Activated T-helper 1 cell treated with anti-CD3 and anti-CD28 coated beads, Interleukin-12 subunit alpha, Interleukin-12 subunit beta, Interleukin-2, Interleukin-4 antibody, amounts not matched to agents 30 ng/mL and 10 ng/mL and 1 ng/mL, durations not matched to agents 14 hours and 24 hours and 36 hours (primary cell): ENCODE results near the gene GNL2. TPM values are rescaled to one million over a fixed set of nuclear protein-coding genes. Genes with fewer than 3 reads are reported as not detected.
A peak's percentile ranks its signal among the peaks of the same experiment; 100 is the strongest.
"Not testable (repeated sequence)": the region's sequence is repeated elsewhere in the genome, so short reads cannot be mapped to it uniquely, and the experiment has no call there.

Source experiments
- DNase-seq: peaks from one replicate; pipeline ENCODE4 v3.0.0; 2021; ENCODE audit warnings: low spot score
- H3K27ac Mint-ChIP-seq: one replicate; pipeline ENCODE4 v1.8.0; 2021; ENCODE audit warnings: mild to moderate bottlenecking, mixed read lengths
- H3K27me3 Mint-ChIP-seq: one replicate; pipeline ENCODE4 v1.8.0; 2022; ENCODE audit warnings: mild to moderate bottlenecking, moderate library complexity, mixed read lengths; ENCODE audit not compliant: insufficient read depth
- H3K36me3 Mint-ChIP-seq: one replicate; pipeline ENCODE4 v1.8.0; 2021; ENCODE audit warnings: low read depth, mixed read lengths
- H3K4me1 Mint-ChIP-seq: one replicate; pipeline ENCODE4 v1.8.0; 2021; ENCODE audit warnings: low read depth, mixed read lengths
- H3K4me3 Mint-ChIP-seq: one replicate; pipeline ENCODE4 v1.8.0; 2021; ENCODE audit warnings: mild to moderate bottlenecking, moderate library complexity, mixed read lengths
- H3K9me3 Mint-ChIP-seq: one replicate; pipeline ENCODE4 v1.8.0; 2021; ENCODE audit warnings: mixed read lengths
- intact Hi-C: fragments of 100-400 bp; cut with micrococcal nuclease; formaldehyde crosslinking; loops from one replicate; pipeline ENCODE4 v1.15.1; 2024
- total RNA-seq: library from RNA; stranded (reverse); gene quantifications from 2 replicates; pipeline ENCODE4 v1.2.3, GENCODE V29; 2022

The GNL2 gene
- total RNA-seq, 1 donor from 2014 or later: 108 TPM

- Mint-ChIP-seq H3K4me3 (no peak overlapping the region), H3K27me3 (no peaks in the 10 kb centered on the region), H3K27ac (no peak overlapping the region), H3K9me3 (no peaks in the 10 kb centered on the region), H3K36me3 (peaks cover 30% of the 10 kb centered on the region), H3K4me1 (peaks cover 15% of the 10 kb centered on the region)
- intact Hi-C loops: no loop called here
- DNase-seq: no peak
These were observed 32.8 kb downstream of the GNL2 start for GRCh38 chr1:37562984-37563383.

- no peak overlapping the region for H3K27ac Mint-ChIP-seq
- H3K4me1 Mint-ChIP-seq: peaks cover 18% of the 10 kb centered on the region
- DNase-seq: no peak
- H3K9me3 Mint-ChIP-seq: no peaks in the 10 kb centered on the region
- H3K4me3 Mint-ChIP-seq: no peak overlapping the region
- no peaks in the 10 kb centered on the region for H3K27me3 Mint-ChIP-seq
- intact Hi-C loops: loop anchor here (1.0 kb wide), 1 partner anchor 121 kb away; no protein-coding TSS in a partner anchor
- H3K36me3 Mint-ChIP-seq: peaks cover 18% of the 10 kb centered on the region
These were observed 34.3 kb downstream of the GNL2 start for GRCh38 chr1:37561133-37562132.

GRCh38 chr1:37560401-37561132, 35.2 kb downstream of the GNL2 start:
- intact Hi-C loops: loop anchor here (1.0 kb wide), 1 partner anchor 122 kb away; no protein-coding TSS in a partner anchor
- Mint-ChIP-seq H3K27me3 (no peaks in the 10 kb centered on the region), H3K27ac (peak overlapping the region; percentile 24), H3K4me1 (peaks cover 21% of the 10 kb centered on the region), H3K4me3 (no peak overlapping the region), H3K36me3 (peaks cover 10% of the 10 kb centered on the region), H3K9me3 (no peaks in the 10 kb centered on the region)
- no peak for DNase-seq

GRCh38 chr1:37559957-37560379, 35.8 kb downstream of the GNL2 start:
- peaks cover 21% of the 10 kb centered on the region for H3K4me1 Mint-ChIP-seq
- DNase-seq, intact Hi-C loops, H3K27me3 Mint-ChIP-seq, H3K9me3 Mint-ChIP-seq, H3K36me3 Mint-ChIP-seq, H3K27ac Mint-ChIP-seq, H3K4me3 Mint-ChIP-seq: not testable (repeated sequence)

GRCh38 chr1:37559080-37559479, 36.7 kb downstream of the GNL2 start:
- intact Hi-C loops: no loop called here
- Mint-ChIP-seq H3K4me3 (no peak overlapping the region), H3K4me1 (peaks cover 26% of the 10 kb centered on the region), H3K9me3 (peaks cover 4% of the 10 kb centered on the region), H3K27ac (no peak overlapping the region), H3K36me3 (peaks cover 9% of the 10 kb centered on the region), H3K27me3 (no peaks in the 10 kb centered on the region)
- DNase-seq: no peak

GRCh38 chr1:37558411-37558810, 37.3 kb downstream of the GNL2 start:
- Mint-ChIP-seq H3K9me3 (peaks cover 4% of the 10 kb centered on the region), H3K27me3 (no peaks in the 10 kb centered on the region), H3K27ac (no peak overlapping the region), H3K36me3 (peaks cover 9% of the 10 kb centered on the region), H3K4me1 (peaks cover 29% of the 10 kb centered on the region), H3K4me3 (no peak overlapping the region)
- intact Hi-C loops: no loop called here
- DNase-seq: no peak

- H3K9me3 Mint-ChIP-seq: peaks cover 4% of the 10 kb centered on the region
These were observed 38.3 kb downstream of the GNL2 start for GRCh38 chr1:37557402-37557801.

GRCh38 chr1:37556712-37557196, 39.0 kb downstream of the GNL2 start, which contains the start of gene DNALI1:
TSS of gene DNALI1 (plus strand) at chr1:37556940. CDS start at chr1:37556995, 55 bp downstream.
- Mint-ChIP-seq H3K4me3 (peak within 1 kb of the TSS; percentile 19), H3K36me3 (peaks cover 19% of the 10 kb centered on the region), H3K27ac (peak within 1 kb of the TSS; percentile 3), H3K4me1 (peaks cover 41% of the 10 kb centered on the region), H3K27me3 (no peaks in the 10 kb centered on the region), H3K9me3 (peaks cover 4% of the 10 kb centered on the region)
- intact Hi-C loops: no loop called here
- DNase-seq: peak; percentile 28

More at GRCh38 chr1:37557402-37557801, 38.3 kb downstream of the GNL2 start:
- DNase-seq: no peak
- Mint-ChIP-seq H3K36me3 (peaks cover 18% of the 10 kb centered on the region), H3K27ac (no peak overlapping the region), H3K27me3 (no peaks in the 10 kb centered on the region), H3K4me1 (peaks cover 39% of the 10 kb centered on the region), H3K4me3 (no peak overlapping the region)
- intact Hi-C loops: no loop called here

- Mint-ChIP-seq H3K27me3 (no peaks in the 10 kb centered on the region), H3K4me1 (peaks cover 49% of the 10 kb centered on the region), H3K36me3 (peaks cover 32% of the 10 kb centered on the region), H3K9me3 (peaks cover 4% of the 10 kb centered on the region), H3K4me3 (peak within 1 kb of the TSS; percentile 98), H3K27ac (peak within 1 kb of the TSS; percentile 98)
- intact Hi-C loops: loop anchor here (1.0 to 2.0 kb wide), 6 partner anchors 21 to 1167 kb away; partner anchors contain the start of genes CDCA8, MEAF6 and ZC3H12A
- DNase-seq: peak; percentile 89
These were observed 41.6 kb downstream of the GNL2 start, which contains the start of gene SNIP1 for GRCh38 chr1:37553927-37554808. TSS of gene SNIP1 (minus strand) at chr1:37554293. CDS start at chr1:37554229, 64 bp downstream.

GRCh38 chr1:37553598-37553926, 42.2 kb downstream of the GNL2 start:
- Mint-ChIP-seq H3K4me3 (peak overlapping the region; percentile 98), H3K36me3 (peaks cover 36% of the 10 kb centered on the region), H3K27me3 (no peaks in the 10 kb centered on the region), H3K27ac (peak overlapping the region; percentile 98), H3K9me3 (peaks cover 4% of the 10 kb centered on the region), H3K4me1 (peaks cover 55% of the 10 kb centered on the region)
- DNase-seq: no peak
- intact Hi-C loops: no loop called here

- peaks cover 46% of the 10 kb centered on the region for H3K4me1 Mint-ChIP-seq
- no peak for DNase-seq
- H3K27ac Mint-ChIP-seq: peak overlapping the region; percentile 57
- H3K4me3 Mint-ChIP-seq: peak overlapping the region; percentile 68
- peaks cover 52% of the 10 kb centered on the region for H3K36me3 Mint-ChIP-seq
- H3K9me3 Mint-ChIP-seq: peaks cover 2% of the 10 kb centered on the region
- intact Hi-C loops: no loop called here
- H3K27me3 Mint-ChIP-seq: no peaks in the 10 kb centered on the region
These were observed 46.4 kb downstream of the GNL2 start for GRCh38 chr1:37549341-37549740.

GRCh38 chr1:37545019-37545418, 50.7 kb downstream of the GNL2 start:
- H3K4me3 Mint-ChIP-seq: no peak overlapping the region
- no peak for DNase-seq
- H3K4me1 Mint-ChIP-seq: peaks cover 14% of the 10 kb centered on the region
- H3K36me3 Mint-ChIP-seq: peaks cover 38% of the 10 kb centered on the region
- H3K27me3 Mint-ChIP-seq: no peaks in the 10 kb centered on the region
- intact Hi-C loops: no loop called here
- no peaks in the 10 kb centered on the region for H3K9me3 Mint-ChIP-seq
- no peak overlapping the region for H3K27ac Mint-ChIP-seq
